SK-N-SH treated with all-trans-retinoic acid at 6 μM for 48 hours (cell line): ENCODE results near the gene LSS.

Experiments used
- ARNTL ChIP-seq: fragments of 450-650 bp; formaldehyde crosslinking; IDR thresholded peaks from 2 replicates; pipeline ENCODE4 v1.5.0; 2020; ENCODE audit warnings: low read depth, mild to moderate bottlenecking, moderate library complexity, borderline replicate concordance
- OSR1 ChIP-seq: fragments of 250-450 bp; sonication (Bioruptor Pico); IDR thresholded peaks from 2 replicates; pipeline ENCODE4 v1.8.0; 2022; ENCODE audit warnings: moderate library complexity, mild to moderate bottlenecking, inconsistent platforms
- TOX ChIP-seq: fragments of 250-450 bp; sonication (Bioruptor Pico); IDR thresholded peaks from 2 replicates; pipeline ENCODE4 v1.8.0; 2021; ENCODE audit warnings: mild to moderate bottlenecking, moderate library complexity, borderline replicate concordance
- ZFP3 ChIP-seq: fragments of 250-450 bp; sonication (Bioruptor Pico); IDR thresholded peaks from 2 replicates; pipeline ENCODE4 v1.5.0; 2020; ENCODE audit warnings: mild to moderate bottlenecking, moderate library complexity
- ZNF565 ChIP-seq: fragments of 450-650 bp; formaldehyde crosslinking; conservative IDR thresholded peaks from 2 replicates; pipeline ENCODE4 v1.5.0; 2020; ENCODE audit warnings: low read depth, mild to moderate bottlenecking, moderate library complexity

GRCh38 chr21:46154155-46154954 is 74.2 kb downstream of the LSS start:
- TF ChIP-seq OSR1 (CRISPR knock-in tag) (no peak), ARNTL (CRISPR knock-in tag) (no peak), TOX (CRISPR knock-in tag) (no peak), ZNF565 (no peak), ZFP3 (CRISPR knock-in tag) (no peak)
